DOHH2 (cell line): Measurements from ENCODE around the gene LSAMP.

Experiments used
- H3F3A ChIP-seq: fragments of 200-600 bp; sonication (generic), shearing (Covaris generic); 2 replicates; pipeline ENCODE4 v1.6.0; 2016; ENCODE audit warnings: antibody characterized with exemption, mild to moderate bottlenecking; ENCODE audit not compliant: control insufficient read depth, insufficient read depth
- H3K27ac ChIP-seq: fragments of 200-600 bp; sonication (generic); 2 replicates; pipeline ENCODE4 v1.5.1; 2014; ENCODE audit warnings: low read depth, mild to moderate bottlenecking, low read length, moderate library complexity
- H3K27me3 ChIP-seq: fragments of 200-600 bp; sonication (generic); 2 replicates; pipeline ENCODE4 v1.6.1; 2014; ENCODE audit warnings: mild to moderate bottlenecking, low read length, mixed read lengths; ENCODE audit not compliant: control insufficient read depth
- H3K36me3 ChIP-seq: fragments of 200-600 bp; sonication (generic); 2 replicates; pipeline ENCODE4 v1.6.1; 2014; ENCODE audit warnings: mild to moderate bottlenecking, low read length, moderate library complexity, mixed read lengths; ENCODE audit not compliant: control insufficient read depth
- H3K4me1 ChIP-seq: fragments of 200-600 bp; sonication (generic); 2 replicates; pipeline ENCODE4 v1.6.1; 2014; ENCODE audit warnings: mild to moderate bottlenecking, low read length, mixed read lengths; ENCODE audit not compliant: control insufficient read depth
- H3K4me2 ChIP-seq: fragments of 200-600 bp; sonication (generic); 2 replicates; pipeline ENCODE4 v1.6.0; 2014; ENCODE audit warnings: mild to moderate bottlenecking, low read length, moderate library complexity
- H3K4me3 ChIP-seq: fragments of 200-600 bp; sonication (generic); 2 replicates; pipeline ENCODE4 v1.5.1; 2014; ENCODE audit warnings: mild to moderate bottlenecking, low read length, mixed read lengths
- H3K79me2 ChIP-seq: fragments of 200-600 bp; sonication (generic); 2 replicates; pipeline ENCODE4 v1.6.1; 2014; ENCODE audit warnings: mild to moderate bottlenecking, low read length, mixed read lengths; ENCODE audit not compliant: control insufficient read depth
- H3K9me2 ChIP-seq: fragments of 200-600 bp; sonication (generic); replicated peaks from 2 replicates; pipeline ENCODE4 v1.6.1; 2014; ENCODE audit warnings: mild to moderate bottlenecking, low read length, mixed read lengths; ENCODE audit not compliant: control insufficient read depth
- H3K9me3 ChIP-seq: fragments of 200-600 bp; sonication (generic); 2 replicates; pipeline ENCODE4 v1.6.1; 2014; ENCODE audit warnings: antibody characterized with exemption, low read length, mixed read lengths; ENCODE audit not compliant: control insufficient read depth, insufficient read depth
- H4K20me1 ChIP-seq: fragments of 200-600 bp; sonication (generic); 2 replicates; pipeline ENCODE4 v1.6.0; 2014; ENCODE audit warnings: low read depth, mild to moderate bottlenecking, antibody characterized with exemption, low read length, moderate library complexity; ENCODE audit not compliant: control insufficient read depth, insufficient read depth
- CTCF ChIP-seq: fragments of 200-600 bp; sonication (generic); IDR thresholded peaks from one replicate; pipeline ENCODE4 v1.5.1; 2014; ENCODE audit warnings: antibody characterized with exemption, mild to moderate bottlenecking, low read depth, low read length; ENCODE audit not compliant: poor library complexity, severe bottlenecking
- EZH2phosphoT487 ChIP-seq: fragments of 200-600 bp; sonication (generic); IDR thresholded peaks from 2 replicates; pipeline ENCODE4 v1.6.1; 2017; ENCODE audit warnings: borderline replicate concordance, mild to moderate bottlenecking, antibody characterized with exemption, low read length, moderate library complexity, mixed read lengths

Gene LSAMP

GRCh38 chr3:116254541-116254940, 190.7 kb downstream of the LSAMP start:
- Histone ChIP-seq H3K9me3 (no peaks in the 10 kb centered on the region), H3K79me2 (no peaks in the 10 kb centered on the region), H3K27me3 (no peaks in the 10 kb centered on the region), H4K20me1 (no peaks in the 10 kb centered on the region), H3K4me3 (no peak overlapping the region), H3F3A (no peaks in the 10 kb centered on the region), H3K4me2 (no peak overlapping the region), H3K4me1 (no peaks in the 10 kb centered on the region), H3K36me3 (no peaks in the 10 kb centered on the region), H3K27ac (no peak overlapping the region), H3K9me2 (no peaks in the 10 kb centered on the region)
- TF ChIP-seq EZH2phosphoT487 (no peak), CTCF (no peak)

- no peaks in the 10 kb centered on the region for H3K4me1 ChIP-seq
- H3K36me3 ChIP-seq: no peaks in the 10 kb centered on the region
- no peaks in the 10 kb centered on the region for H3F3A ChIP-seq
- no peak overlapping the region for H3K4me2 ChIP-seq
- H3K4me3 ChIP-seq: no peak overlapping the region
- no peak for TF ChIP-seq EZH2phosphoT487
- no peak for TF ChIP-seq CTCF
- no peaks in the 10 kb centered on the region for H3K9me3 ChIP-seq
- H3K79me2 ChIP-seq: no peaks in the 10 kb centered on the region
- no peaks in the 10 kb centered on the region for H4K20me1 ChIP-seq
- no peaks in the 10 kb centered on the region for H3K9me2 ChIP-seq
- H3K27ac ChIP-seq: no peak overlapping the region
- H3K27me3 ChIP-seq: no peaks in the 10 kb centered on the region
Measured at GRCh38 chr3:116253511-116253910, 191.8 kb downstream of the LSAMP start.

GRCh38 chr3:116247605-116248004, 197.7 kb downstream of the LSAMP start:
- no peaks in the 10 kb centered on the region for H3K9me3 ChIP-seq
- no peaks in the 10 kb centered on the region for H3K79me2 ChIP-seq
- TF ChIP-seq CTCF (no peak), EZH2phosphoT487 (no peak)
- H3K36me3 ChIP-seq: no peaks in the 10 kb centered on the region
- no peak overlapping the region for H3K4me2 ChIP-seq
- H3K27me3 ChIP-seq: no peaks in the 10 kb centered on the region
- no peak overlapping the region for H3K4me3 ChIP-seq
- no peaks in the 10 kb centered on the region for H4K20me1 ChIP-seq
- no peaks in the 10 kb centered on the region for H3F3A ChIP-seq
- no peak overlapping the region for H3K27ac ChIP-seq
- no peaks in the 10 kb centered on the region for H3K4me1 ChIP-seq
- H3K9me2 ChIP-seq: no peaks in the 10 kb centered on the region
